HG03108 (cell line): ENCODE measurements around the gene SDC4.
A peak's percentile ranks its signal among the peaks of the same experiment; 100 is the strongest.

Experiments
- ATAC-seq: cut with Tn5 transposase; IDR thresholded peaks from one replicate; pipeline ENCODE4 v1.9.1; 2021; ENCODE audit warnings: moderate library complexity; ENCODE audit not compliant: unreplicated experiment

SDC4 gene

GRCh38 chr20:45347936-45348778, at the start of gene SDC4:
Gene SDC4 (minus strand): TSS chr20:45348424. CDS start chr20:45348384, 40 bp downstream.
- ATAC-seq, result no peak

GRCh38 chr20:45395114-45395415, 46.8 kb upstream of the SDC4 start:
- ATAC-seq, result no peak

GRCh38 chr20:45394221-45395113, 46.2 kb upstream of the SDC4 start:
- ATAC-seq, result no peak

- ATAC-seq, result no peak
Observed at GRCh38 chr20:45392733-45393132, 44.5 kb upstream of the SDC4 start.

GRCh38 chr20:45391559-45391958, 43.3 kb upstream of the SDC4 start:
- ATAC-seq, result no peak

- no peak for ATAC-seq
Observed at GRCh38 chr20:45390931-45391330, 42.7 kb upstream of the SDC4 start.

- no peak for ATAC-seq
Observed at GRCh38 chr20:45387274-45387673, 39.0 kb upstream of the SDC4 start.

- no peak for ATAC-seq
Observed at GRCh38 chr20:45378191-45378590, 30.0 kb upstream of the SDC4 start, which contains the start of gene TP53TG5. Gene TP53TG5 (minus strand): TSS chr20:45378325. CDS start chr20:45378236, 89 bp downstream.

- ATAC-seq, result no peak
Observed at GRCh38 chr20:45377269-45377668, 29.0 kb upstream of the SDC4 start.

- ATAC-seq, result no peak
Observed at GRCh38 chr20:45374966-45375365, 26.7 kb upstream of the SDC4 start.

GRCh38 chr20:45374101-45374467, 25.9 kb upstream of the SDC4 start:
- ATAC-seq, result no peak

GRCh38 chr20:45373353-45374100, 25.3 kb upstream of the SDC4 start:
- ATAC-seq, result peak; percentile 65

GRCh38 chr20:45372646-45373352, 24.6 kb upstream of the SDC4 start:
- ATAC-seq, result no peak

- ATAC-seq, result no peak
Observed at GRCh38 chr20:45372241-45372640, 24.0 kb upstream of the SDC4 start.

GRCh38 chr20:45370571-45371160, 22.4 kb upstream of the SDC4 start:
- ATAC-seq, result no peak

- peak; percentile 72 for ATAC-seq
Observed at GRCh38 chr20:45368221-45368980, 20.2 kb upstream of the SDC4 start.

- no peak for ATAC-seq
Observed at GRCh38 chr20:45367126-45367525, 18.9 kb upstream of the SDC4 start.

- no peak for ATAC-seq
Observed at GRCh38 chr20:45366631-45367030, 18.4 kb upstream of the SDC4 start.

GRCh38 chr20:45366192-45366591, 18.0 kb upstream of the SDC4 start:
- no peak for ATAC-seq
